IPS-15b (cell line): ENCODE data around the gene EHD3.

Experiments used
- H3K27me3 ChIP-seq: one replicate; pipeline ENCODE4 v1.6.1; 2013; ENCODE audit warnings: low read length; ENCODE audit not compliant: control insufficient read depth, insufficient read depth
- H3K36me3 ChIP-seq: one replicate; pipeline ENCODE4 v1.6.1; 2013; ENCODE audit warnings: low read length; ENCODE audit not compliant: control insufficient read depth, insufficient read depth
- H3K4me1 ChIP-seq: one replicate; pipeline ENCODE4 v1.6.1; 2013; ENCODE audit warnings: mild to moderate bottlenecking, low read length; ENCODE audit not compliant: control insufficient read depth, insufficient read depth
- H3K4me3 ChIP-seq: one replicate; pipeline ENCODE4 v1.5.1; 2013; ENCODE audit warnings: low read depth, low read length
- H3K9ac ChIP-seq: one replicate; pipeline ENCODE4 v1.6.1; 2013; ENCODE audit warnings: low read depth, mild to moderate bottlenecking, low read length
- H3K9me3 ChIP-seq: one replicate; pipeline ENCODE4 v1.6.1; 2013; ENCODE audit warnings: mild to moderate bottlenecking, low read length; ENCODE audit not compliant: control insufficient read depth, insufficient read depth

EHD3 gene

DNA sequence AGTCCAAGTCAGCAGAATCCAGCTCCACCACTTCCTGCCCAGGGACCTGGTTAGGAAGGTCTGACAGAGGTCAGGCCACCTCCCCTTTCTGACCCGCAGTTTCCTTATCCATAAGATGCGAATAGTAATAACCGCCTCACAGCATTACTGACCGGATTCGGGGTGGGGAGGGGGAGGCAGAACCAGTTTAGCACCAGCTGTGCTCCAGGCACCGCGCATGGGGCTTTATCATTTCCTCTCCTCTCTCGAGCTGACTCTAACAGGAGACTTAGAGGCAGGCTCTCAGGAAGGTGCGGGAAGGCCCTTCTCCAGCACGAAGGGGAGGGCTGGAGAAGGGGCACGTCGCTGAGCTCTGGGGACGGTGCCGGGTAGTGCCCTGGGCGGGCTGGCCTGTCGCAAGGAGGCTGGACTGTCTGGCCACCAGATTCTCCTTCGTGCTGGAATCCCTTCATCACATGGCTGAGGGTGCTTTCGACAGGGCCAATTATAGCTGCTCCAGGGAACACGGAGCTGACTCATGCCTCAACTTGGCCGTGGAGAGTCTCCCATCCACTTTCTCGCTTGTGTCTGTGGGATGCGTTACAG, 5.7 kb downstream of the EHD3 start:
- Histone ChIP-seq H3K27me3 (peaks cover 8% of the 10 kb centered on the region), H3K9ac (no peak overlapping the region), H3K36me3 (peaks cover 4% of the 10 kb centered on the region), H3K4me1 (peaks cover 3% of the 10 kb centered on the region), H3K4me3 (no peak overlapping the region), H3K9me3 (no peaks in the 10 kb centered on the region)

DNA sequence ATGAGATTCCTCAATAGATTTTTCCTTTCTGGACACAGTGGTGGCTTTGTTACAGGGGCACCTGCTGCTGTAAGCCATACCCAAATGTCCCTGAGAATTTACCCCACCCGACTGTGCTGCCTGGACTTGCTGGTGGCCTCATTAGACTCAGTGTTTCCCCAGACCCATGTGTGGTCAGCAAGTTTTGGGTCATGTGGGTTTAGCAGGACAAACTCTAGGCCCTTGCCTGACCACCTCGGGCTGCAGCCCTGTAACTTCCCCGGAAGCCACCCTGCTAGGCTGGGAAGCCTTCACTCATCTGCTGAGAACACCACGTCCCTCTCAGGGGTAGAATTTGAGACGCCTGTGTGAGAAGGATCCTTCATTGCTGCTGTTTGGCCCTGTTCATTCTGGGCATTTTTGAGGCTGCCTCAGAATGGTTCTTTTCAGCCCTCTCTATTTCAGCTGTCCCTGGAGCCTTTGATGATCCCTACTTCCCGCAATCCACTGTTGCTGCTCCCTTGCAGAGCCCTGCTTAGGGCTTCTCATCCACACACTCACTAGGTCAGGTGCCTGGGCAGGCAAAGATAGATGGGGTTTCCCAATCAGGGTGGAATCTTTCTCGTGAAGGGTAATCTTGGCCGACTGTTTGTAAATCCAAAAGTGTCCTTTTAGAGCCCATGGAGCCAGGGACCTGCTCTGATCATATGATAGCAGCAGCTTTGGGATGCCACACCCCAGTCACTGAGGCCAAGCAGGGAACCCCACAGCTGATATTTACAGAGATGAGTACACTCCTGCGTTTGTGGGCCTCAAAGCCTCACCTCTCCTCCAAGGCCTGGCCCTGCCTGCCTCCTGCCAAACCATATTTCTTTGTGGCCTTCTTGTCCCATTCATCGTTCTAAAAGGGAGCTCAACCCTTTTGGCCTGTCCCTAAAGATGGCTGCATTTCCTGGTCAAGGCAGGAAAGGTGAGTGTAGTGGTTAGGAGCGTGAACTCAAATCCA, 6.7 kb downstream of the EHD3 start:
- no peak overlapping the region for H3K4me3 ChIP-seq
- H3K9ac ChIP-seq: no peak overlapping the region
- peaks cover 5% of the 10 kb centered on the region for H3K36me3 ChIP-seq
- H3K4me1 ChIP-seq: no peaks in the 10 kb centered on the region
- no peaks in the 10 kb centered on the region for H3K27me3 ChIP-seq
- H3K9me3 ChIP-seq: no peaks in the 10 kb centered on the region

- Histone ChIP-seq H3K36me3 (peaks cover 5% of the 10 kb centered on the region), H3K4me1 (no peaks in the 10 kb centered on the region), H3K9ac (no peak overlapping the region), H3K4me3 (no peak overlapping the region), H3K9me3 (no peaks in the 10 kb centered on the region), H3K27me3 (no peaks in the 10 kb centered on the region)
These were observed 7.8 kb downstream of the EHD3 start for GRCh38 chr2:31241625-31242270.

GRCh38 chr2:31243053-31243452, 9.1 kb downstream of the EHD3 start:
- Histone ChIP-seq H3K4me3 (no peak overlapping the region), H3K4me1 (no peaks in the 10 kb centered on the region), H3K36me3 (peaks cover 5% of the 10 kb centered on the region)

GRCh38 chr2:31244101-31244500, 10.1 kb downstream of the EHD3 start:
- Histone ChIP-seq H3K4me3 (no peak overlapping the region), H3K4me1 (no peaks in the 10 kb centered on the region), H3K27me3 (no peaks in the 10 kb centered on the region), H3K9ac (no peak overlapping the region), H3K36me3 (peaks cover 5% of the 10 kb centered on the region), H3K9me3 (no peaks in the 10 kb centered on the region)

More at GRCh38 chr2:31243053-31243452, 9.1 kb downstream of the EHD3 start:
- no peak overlapping the region for H3K9ac ChIP-seq
- no peaks in the 10 kb centered on the region for H3K27me3 ChIP-seq
- no peaks in the 10 kb centered on the region for H3K9me3 ChIP-seq

GRCh38 chr2:31246184-31246852, 12.4 kb downstream of the EHD3 start:
- Histone ChIP-seq H3K36me3 (peaks cover 5% of the 10 kb centered on the region), H3K4me3 (no peak overlapping the region), H3K9me3 (no peaks in the 10 kb centered on the region), H3K27me3 (no peaks in the 10 kb centered on the region), H3K9ac (no peak overlapping the region), H3K4me1 (no peaks in the 10 kb centered on the region)

DNA sequence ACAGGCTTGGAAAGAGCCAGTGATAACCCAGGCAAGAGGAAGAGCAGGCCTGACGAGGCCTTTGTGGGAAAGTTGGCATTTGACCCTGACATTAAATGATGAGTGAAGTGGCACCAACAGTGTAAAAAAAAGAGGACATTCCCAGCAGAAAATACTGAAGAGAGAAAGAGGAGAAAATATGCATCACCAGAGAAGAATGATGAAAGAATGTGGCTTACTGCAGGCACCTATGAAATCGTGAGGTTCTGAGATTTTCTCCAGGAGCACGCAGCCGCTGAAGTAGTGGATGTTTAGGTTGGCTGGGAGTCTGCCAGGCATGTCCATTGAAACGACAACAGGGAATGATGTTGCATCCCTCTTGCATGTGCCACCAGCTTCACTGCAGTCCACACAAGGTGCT, 13.8 kb downstream of the EHD3 start:
- H3K27me3 ChIP-seq: no peaks in the 10 kb centered on the region
- H3K36me3 ChIP-seq: peaks cover 5% of the 10 kb centered on the region
- no peak overlapping the region for H3K9ac ChIP-seq
- no peak overlapping the region for H3K4me3 ChIP-seq
- no peaks in the 10 kb centered on the region for H3K4me1 ChIP-seq
- H3K9me3 ChIP-seq: no peaks in the 10 kb centered on the region

GRCh38 chr2:31248139-31248538, 14.2 kb downstream of the EHD3 start:
- Histone ChIP-seq H3K4me3 (no peak overlapping the region), H3K4me1 (no peaks in the 10 kb centered on the region), H3K9me3 (no peaks in the 10 kb centered on the region), H3K27me3 (no peaks in the 10 kb centered on the region), H3K36me3 (peaks cover 5% of the 10 kb centered on the region), H3K9ac (no peak overlapping the region)

DNA sequence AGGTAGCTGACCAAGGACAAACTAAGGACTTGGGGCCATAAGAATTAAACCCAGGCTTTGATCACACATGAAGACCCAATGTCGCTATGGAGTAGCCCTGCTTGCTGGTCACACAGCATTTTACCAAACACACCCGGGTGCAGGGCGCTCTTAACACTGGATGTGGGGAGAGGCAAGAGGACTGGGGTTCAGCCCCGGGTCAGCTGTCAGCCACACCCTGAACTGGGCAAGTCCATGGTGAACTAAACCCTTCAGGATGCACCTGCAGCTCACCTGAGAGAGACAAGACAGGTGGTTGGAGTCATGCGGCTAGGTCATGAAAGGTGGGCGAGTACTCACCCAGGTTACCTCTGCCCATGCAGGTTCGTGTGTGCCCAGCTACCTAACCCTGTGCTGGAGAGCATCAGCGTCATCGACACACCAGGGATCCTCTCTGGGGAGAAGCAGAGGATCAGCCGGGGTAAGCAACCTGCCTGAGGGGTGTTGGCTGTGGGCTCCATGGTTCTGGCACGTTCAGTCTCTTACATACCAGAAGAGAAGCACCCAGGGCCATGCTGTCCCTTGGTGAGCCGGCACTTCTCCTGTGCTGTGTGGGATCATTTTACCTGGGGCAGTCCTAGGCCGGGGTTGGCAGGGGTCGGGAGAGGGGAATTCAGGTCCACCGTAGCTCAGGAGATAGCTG, 15.2 kb downstream of the EHD3 start:
- H3K4me1 ChIP-seq: no peaks in the 10 kb centered on the region
- H3K4me3 ChIP-seq: no peak overlapping the region
- peaks cover 5% of the 10 kb centered on the region for H3K36me3 ChIP-seq
- no peaks in the 10 kb centered on the region for H3K9me3 ChIP-seq
- no peaks in the 10 kb centered on the region for H3K27me3 ChIP-seq
- no peak overlapping the region for H3K9ac ChIP-seq

GRCh38 chr2:31251018-31251417, 17.1 kb downstream of the EHD3 start:
- H3K9me3 ChIP-seq: no peaks in the 10 kb centered on the region
- no peak overlapping the region for H3K4me3 ChIP-seq
- H3K27me3 ChIP-seq: no peaks in the 10 kb centered on the region
- peaks cover 3% of the 10 kb centered on the region for H3K36me3 ChIP-seq
- no peaks in the 10 kb centered on the region for H3K4me1 ChIP-seq
- H3K9ac ChIP-seq: no peak overlapping the region

- Histone ChIP-seq H3K9ac (no peak overlapping the region), H3K4me1 (peaks cover 6% of the 10 kb centered on the region), H3K4me3 (no peak overlapping the region), H3K9me3 (no peaks in the 10 kb centered on the region), H3K36me3 (peaks cover 3% of the 10 kb centered on the region), H3K27me3 (no peaks in the 10 kb centered on the region)
These were observed 17.9 kb downstream of the EHD3 start for GRCh38 chr2:31251851-31252250.
